Measurements from ENCODE around the gene LAMC1.
"Not testable (repeated sequence)": the region's sequence is repeated elsewhere in the genome, so short reads cannot be mapped to it uniquely, and the experiment has no call there.

The LAMC1 gene

DNA sequence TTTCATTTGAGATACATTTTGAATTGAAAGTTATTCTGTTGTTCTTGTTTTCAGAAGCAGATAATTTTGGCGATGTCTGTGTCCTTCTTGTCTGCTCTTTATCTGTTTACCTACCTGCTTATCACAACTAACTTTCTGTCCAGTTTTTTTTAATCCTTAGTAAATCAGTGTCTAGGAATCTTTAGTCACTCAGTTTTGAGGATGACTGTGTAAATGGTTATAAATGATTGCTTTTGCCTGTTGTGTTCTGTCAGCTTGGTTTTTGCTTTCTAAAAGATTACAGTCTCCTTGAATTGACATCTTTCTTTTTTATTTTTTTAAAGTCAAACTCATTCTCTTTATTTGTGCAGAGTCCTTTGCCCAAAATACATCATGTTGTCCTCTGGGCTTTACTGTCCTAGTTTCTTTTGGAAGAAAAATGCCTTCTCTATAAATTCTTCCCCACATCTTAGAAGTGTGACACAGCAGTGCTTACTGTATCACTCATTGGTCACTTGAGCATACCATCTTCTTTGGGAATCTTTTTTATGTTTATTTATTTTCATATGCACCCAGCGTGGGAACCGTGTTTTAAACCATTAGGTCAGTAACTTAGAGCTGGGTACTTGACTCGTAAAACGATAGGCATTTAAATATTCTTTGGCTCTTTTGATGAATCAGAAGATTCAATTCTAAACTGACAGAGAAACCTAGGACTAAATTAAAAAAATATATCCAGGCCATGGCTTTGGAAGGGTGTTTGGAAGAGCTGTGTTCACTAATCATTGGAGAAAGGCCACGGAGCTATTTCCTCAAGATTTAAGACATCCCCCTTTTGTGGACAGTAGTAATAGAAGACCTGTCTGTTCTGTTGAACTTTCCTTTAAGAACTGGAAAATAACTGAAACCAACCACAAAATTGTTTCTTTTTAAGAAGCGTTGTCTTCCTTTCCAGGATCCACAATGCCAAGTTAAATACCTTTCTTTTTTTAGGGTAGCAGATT lies 20.9 kb downstream of the LAMC1 start:
- DNase-seq = no peak

DNA sequence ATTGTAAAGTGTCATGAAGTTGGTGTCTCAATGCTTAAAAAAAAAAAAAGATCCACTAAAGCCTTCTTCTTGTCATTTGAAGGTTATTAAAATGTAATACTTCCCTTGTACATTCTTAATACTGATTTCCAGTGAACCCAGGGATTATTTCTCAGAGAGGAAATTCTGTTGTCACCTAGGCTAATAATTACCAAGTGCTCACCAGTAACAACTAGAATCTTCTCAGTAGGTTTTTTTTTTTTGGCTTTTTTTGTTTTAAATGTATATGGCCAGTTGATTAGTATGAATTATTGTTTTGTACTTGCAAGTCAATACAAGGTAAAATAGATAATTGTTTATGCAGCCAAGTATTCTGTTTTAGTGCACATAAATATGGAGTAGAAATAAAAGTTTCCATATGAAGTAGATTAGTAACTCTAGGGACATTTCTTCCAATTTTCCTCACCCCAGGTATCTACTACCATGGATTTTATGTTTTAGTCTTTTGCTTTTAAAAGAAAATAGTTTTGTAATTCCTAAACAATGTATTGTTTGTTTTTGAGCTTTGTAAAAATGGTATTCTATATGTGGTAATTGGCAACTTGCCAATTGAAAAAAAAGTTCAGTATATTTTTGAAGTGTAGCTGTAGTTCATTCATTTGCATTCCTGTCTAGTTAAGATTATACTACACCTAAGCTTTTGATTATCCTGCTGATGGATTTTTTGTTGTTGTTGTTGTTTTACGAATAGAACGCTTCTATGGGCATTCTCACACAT lies 21.9 kb downstream of the LAMC1 start:
- DNase-seq = no peak

DNA sequence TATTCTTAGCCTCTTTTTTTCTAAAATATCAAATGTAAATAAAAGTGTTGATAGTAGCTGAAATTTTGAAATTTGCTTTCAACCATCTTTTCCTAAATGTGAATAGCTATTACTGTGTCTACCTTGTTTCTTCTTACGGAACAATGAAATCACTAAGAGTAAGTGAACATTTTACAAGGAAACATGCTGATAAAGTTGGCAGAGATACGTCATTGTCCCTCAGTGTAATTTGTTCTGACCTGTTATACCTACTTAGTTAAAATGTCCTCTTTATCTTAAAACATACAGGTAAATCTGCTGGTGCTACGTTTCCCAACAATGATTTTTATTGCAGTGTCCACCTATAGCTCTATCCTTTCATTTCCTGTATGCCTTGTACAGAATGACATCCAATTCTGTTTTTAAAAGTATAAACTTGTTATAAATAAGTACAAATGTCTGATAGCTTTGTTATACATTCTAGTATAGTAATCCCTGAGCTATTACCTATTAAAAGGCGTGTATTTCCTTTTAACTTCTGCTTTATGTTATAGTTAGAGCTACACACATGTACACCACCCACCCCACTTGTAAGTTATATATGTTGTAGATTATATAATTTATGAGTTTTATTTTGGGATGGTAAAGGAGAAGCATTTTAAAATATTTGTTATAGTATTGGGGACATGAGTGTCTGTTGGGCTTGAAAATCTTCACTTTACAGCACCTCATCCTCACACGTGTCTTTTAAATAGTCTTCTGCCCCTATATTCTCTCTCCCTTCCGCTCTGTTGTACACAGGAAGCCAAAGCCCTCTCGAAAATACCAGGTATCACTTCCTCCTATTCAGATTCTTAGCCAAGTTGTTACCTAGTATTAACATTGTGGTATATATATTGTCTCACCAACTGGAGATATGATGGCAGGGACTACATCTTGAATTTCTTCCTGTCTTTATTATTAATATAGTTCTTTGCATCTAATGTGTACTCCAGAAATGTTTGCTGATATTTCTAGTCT lies 25.2 kb downstream of the LAMC1 start:
- DNase-seq = no peak

DNA sequence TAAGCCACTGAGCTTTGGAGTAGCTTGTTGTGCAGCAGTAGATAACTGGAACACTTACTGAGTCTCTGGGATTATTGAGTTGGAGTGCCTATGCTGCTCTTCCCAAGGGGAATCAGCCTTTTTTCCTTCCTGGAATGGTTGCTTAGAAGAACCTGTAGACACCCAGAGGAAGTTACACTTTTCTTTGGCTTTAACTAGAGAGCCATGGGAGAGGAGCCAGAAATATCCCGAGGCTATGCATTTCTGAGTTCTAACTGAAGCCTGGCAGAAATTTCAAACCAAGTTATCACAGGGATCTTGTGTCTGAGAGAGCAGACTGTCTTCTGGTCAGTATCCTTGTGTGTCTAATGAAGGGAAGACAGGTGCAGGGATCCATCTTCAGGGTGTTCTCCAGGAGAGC lies 28.3 kb downstream of the LAMC1 start:
- no peak for DNase-seq

DNA sequence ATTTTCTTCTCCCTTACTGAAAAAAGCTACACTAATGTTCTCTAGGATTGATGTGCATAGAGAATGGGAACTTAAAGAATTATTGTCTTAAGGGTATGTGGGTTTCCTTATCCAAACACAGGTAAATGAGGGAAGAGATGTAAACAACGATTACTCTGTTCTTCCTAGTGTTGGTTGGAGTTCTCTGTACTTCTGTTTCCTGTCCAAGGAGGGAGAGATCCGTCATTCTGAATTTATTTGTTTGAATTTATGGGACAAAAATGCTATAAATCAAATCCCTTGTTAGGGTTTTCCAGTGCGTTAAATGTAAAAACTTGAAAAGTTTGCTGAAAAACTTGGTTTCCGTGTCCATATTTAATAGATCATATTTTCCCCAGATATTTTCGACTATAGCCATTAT lies 29.6 kb downstream of the LAMC1 start:
- no peak for DNase-seq

DNA sequence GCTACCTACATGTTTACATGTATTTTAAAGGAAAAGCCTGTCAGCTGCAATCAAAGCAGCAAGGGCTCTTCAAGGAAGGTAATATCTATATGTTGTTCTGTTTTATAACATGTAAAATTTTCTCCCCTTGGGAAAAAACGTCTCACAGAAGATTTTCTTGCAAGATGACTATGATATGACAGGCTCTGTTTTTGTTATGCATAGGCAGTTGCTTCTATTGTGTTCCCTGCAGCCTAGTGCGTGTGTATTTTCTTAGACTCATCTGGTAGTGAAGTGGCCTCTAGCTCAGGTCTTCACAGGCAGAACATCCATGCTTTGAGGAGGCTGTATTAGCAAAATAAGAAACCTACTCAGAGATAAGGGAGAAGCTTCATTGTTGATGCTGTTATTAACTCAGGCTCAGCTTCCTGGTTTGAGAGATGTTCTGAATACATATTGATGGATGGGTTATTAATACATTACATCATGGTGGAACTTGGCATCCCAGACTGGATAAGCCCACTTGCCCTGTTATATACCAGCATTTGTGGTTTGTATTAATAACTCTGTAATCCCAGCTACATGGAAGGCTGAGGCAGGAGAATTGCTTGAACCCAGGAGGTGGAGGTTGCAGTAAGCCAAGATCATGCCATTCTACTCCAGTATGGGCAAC lies 35.8 kb downstream of the LAMC1 start:
- DNase-seq = no peak

DNA sequence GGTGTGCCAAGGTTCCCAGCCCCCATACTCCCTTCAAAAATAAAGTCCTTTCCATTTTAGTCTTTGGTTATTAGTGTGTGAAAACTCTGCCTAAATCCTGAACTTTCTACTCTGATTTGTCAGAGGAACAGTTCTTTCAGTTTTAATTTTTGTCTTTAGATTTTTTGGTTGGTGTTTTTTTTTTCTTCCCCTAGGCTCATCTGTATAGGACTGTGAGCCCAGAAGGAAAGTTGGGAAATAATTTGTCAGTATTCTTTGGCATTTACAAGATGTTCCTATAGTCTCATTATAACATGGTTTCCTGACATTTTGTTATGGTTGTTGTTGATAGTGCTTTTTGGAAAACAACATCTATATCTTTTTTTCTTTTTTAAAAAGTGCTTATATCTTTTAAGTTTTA lies 38.0 kb downstream of the LAMC1 start:
- no peak for DNase-seq

DNA sequence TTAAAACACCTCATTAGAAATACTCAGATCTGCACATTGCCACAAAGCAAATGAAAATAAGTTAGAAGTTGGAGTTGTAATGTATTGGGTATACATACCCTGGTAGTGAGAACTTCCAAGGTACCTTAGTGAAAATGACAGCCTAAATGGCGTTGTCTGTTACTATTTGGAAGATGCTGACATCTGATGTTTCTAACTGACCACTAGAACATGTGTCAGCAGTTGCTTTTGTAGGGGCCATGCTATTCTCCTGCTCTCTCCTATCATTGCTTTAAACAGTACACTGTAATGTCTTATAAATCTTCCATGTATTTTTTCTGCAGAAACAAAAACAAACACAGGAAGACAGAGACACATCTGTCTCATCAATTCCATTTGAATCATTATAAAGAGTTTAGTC lies 40.1 kb downstream of the LAMC1 start:
- no peak for DNase-seq

DNA sequence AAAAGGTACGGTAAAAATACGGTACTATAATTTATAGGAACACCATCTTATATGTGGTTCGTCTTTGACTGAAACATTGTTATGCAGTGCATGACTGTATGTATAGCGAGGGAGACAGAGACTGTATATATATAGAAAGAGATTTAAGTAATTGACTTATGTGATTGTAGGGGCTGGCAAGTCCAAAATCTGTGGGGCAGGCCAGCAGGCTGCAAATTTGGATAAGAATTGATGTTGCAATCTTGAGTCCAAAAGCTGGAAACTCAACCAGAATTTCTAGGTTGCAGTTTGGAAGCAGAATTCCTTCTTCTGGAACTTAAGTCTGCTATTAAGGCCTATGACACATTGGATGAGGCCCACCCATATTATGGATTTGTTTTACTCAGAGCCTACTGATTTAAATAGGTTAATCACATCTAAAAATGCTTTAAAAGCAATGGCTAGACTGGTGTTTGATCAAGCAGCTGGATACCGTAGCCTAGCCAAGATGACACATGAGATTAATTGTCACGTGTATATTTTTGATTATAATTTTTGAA lies 42.0 kb downstream of the LAMC1 start:
- DNase-seq = no peak

DNA sequence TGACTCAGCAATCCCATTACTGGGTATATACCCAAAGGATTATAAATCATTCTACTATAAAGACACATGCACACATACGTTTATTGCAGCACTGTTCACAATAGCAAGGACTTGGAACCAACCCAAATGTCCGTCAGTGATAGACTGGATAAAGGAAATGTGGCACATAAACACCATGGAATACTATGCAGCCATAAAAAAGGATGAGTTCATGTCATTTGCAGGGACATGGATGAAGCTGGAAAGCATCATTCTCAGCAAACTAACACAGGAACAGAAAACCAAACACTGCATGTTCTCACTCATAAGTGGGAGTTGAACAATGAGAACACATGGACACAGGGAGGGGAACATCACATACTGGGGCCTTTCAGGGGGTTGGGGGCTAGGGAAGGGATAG lies 43.2 kb downstream of the LAMC1 start:
- not testable (repeated sequence) for DNase-seq

DNA sequence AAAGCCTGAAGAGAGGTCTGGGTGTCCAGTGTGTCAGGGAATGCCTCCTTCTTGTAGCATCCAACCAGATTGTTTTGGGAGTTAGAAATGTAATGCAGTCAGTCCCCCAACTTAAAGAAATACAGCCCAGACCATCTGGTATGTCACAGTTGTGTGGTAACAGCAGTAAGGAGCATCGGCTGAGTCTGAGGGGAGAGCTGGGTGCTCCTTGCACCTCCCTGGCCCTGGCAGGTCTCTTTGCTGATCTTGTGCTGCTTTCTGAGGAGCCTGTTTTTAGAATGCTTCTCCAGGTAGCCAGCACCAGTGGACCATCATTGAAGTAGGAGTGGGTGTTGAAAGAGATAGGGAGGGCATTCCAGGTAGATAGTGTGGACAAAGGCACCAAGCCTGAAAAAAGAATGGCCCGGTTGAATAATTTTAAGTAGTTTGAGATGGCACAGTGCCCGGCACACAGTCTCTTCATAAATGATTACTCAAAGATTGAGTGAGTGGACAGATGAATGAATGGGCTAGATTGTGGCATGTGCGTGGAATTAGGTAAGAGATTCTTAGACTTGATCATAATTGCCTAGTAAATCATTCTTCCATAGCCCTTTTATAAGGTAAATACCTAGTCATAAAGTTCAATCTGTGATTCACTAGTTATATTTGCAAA lies 46.5 kb downstream of the LAMC1 start:
- no peak for DNase-seq

DNA sequence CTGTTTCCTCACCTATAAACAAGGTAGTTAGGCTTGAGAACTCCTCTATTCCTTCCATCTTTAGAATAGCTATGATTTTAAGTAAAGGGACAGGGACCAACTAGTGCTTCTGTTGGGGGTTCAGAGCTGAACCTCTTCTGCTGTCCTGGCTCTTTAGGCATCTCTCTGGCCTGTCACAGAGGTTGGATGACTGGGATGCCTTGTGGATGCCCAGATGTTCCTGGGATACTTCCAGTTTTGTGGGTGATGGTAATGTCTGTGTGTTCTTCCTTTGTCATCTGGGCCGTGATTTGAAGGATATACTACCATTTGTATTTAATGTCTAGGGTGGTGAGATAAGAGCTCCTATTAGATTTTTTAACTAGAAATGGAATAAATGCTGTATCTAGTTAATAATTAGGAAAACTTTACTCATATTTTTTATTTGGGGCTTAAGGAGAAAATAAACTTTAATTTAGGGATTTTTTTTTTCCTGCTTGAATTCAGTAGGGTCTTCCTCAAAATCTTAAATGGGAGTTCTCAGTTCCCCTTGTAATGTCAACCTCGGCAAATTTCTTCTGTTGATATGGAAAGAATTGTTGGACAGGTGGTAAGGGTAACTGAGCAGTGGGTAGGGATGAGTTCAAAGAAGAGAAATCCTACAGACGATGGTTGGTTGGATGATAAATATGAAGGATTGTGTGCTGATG lies 47.2 kb downstream of the LAMC1 start:
- DNase-seq = no peak

DNA sequence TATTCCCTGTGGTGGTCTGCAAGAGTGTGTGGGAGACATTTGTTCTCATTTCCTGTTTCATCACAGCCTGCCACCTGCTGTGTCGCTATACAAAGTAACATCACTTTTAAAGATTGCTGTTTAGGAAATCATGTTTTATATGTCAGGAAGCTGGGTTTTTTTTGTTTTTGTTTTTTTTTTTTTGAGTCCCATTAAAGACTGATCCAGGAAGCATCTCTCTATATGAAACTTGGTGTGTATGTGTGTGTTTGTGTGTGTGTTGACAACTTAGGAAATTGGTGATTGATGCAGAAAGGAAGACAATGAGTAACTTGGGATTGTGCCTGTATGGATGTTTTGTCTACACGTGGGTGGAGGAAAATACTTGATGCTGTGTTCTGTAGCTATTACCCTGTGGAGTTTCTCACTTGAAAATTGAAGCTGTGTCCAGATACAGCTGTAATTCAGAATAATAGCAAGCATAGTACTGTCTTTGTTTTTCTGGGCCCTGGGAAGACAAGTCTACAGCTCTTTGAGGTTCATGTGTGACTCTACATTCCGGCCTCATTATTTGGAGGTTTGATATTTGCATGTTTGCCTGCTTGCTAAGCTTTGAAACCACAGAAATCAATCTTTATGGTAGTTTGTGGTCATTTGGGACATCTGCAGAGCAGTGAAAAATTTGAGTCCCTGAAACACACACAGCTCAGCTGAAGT lies 47.9 kb downstream of the LAMC1 start:
- no peak for DNase-seq

DNA sequence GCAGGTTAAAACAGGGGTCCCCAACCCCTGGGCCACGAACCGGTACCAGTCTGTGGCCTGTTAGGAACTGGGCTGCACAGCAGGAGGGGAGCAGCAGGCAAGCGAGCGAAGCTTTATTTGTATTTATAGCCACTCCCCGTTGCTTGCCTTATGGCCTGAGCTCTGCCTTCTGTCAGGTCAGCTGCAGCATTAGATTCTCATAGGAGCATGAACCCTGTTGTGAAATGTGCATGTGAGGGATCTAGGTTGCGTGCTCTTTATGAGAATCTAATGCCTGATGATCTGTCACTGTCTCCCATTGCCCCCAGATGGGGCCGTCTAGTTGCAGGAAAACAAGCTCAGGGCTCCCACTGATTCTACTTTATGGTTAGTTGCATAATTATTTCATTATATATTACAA lies 49.4 kb downstream of the LAMC1 start:
- not testable (repeated sequence) for DNase-seq

DNA sequence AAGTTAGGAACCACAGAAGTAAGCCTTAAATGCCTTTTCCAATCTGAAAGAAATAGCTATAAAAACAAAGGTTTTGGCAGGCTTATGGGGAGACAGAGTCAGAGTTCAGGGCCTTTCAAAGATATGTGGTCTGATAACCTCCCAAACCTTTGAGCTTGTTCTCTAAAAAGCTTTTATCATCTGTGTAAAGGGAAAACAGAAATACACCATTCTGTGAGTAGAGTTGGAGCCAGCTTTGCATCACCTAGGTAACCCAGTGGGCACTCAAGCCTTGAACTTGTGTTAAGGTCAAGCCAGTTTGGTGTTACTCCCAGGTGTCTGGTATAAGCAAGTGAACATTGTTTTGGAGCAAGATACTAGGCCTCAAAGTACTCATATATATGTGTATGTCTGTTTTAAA lies 50.1 kb downstream of the LAMC1 start:
- no peak for DNase-seq

DNA sequence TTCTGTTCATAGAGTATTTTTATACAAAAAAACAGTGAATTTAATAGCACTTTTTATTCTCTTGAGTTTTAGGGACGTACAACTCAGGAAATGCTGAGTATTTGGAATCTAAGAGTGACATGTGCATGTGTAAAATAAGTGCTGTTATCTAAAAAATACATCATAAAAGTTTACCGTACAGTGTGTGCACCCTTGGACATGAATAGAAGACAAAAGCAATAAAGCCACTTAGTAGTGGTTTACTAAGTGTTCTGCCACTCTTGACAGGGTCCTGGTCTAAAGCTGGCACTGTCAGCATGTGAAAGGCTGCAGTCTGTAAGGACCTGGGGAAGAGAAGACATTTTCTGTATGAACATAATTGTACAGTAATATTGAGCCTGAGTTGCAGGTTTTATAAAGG lies 51.0 kb downstream of the LAMC1 start:
- no peak for DNase-seq

DNA sequence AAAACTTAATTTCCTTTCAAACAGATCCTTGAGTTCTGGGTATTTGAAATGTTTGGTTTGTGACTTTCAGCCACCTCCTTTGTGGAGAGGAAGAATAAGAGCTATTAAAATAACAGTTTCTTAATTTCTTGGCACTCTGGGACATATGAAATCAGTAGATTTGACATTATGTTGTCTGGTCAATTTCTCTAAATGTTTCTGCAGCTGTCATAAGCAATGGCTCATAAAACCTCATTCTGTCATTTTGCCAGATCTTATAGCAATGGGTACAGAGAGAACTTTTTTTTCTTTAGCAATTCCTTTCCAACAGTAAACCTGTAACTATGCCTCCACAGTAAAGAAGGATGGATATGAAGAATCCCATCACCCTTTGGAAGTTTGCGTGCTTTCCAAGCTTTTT lies 52.6 kb downstream of the LAMC1 start:
- DNase-seq = no peak

DNA sequence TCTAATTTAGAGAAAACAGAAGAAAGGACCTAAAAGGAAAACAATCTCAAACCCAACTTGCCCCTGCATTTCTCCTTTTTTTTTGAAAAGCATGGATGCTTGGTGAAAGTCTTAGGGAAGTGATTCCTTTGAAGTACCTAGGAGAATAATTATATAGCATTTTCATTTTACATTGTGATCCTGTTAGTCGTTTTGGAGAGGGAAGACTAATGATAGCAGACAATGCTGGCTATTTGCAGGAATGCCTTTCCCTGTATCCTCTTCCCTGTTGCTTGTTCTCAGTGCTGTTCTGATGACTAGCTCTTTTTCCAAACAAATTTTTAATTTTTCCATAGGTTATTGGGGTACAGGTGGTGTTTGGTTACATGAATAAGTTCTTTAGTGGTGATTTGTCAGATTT lies 53.9 kb downstream of the LAMC1 start:
- no peak for DNase-seq

DNA sequence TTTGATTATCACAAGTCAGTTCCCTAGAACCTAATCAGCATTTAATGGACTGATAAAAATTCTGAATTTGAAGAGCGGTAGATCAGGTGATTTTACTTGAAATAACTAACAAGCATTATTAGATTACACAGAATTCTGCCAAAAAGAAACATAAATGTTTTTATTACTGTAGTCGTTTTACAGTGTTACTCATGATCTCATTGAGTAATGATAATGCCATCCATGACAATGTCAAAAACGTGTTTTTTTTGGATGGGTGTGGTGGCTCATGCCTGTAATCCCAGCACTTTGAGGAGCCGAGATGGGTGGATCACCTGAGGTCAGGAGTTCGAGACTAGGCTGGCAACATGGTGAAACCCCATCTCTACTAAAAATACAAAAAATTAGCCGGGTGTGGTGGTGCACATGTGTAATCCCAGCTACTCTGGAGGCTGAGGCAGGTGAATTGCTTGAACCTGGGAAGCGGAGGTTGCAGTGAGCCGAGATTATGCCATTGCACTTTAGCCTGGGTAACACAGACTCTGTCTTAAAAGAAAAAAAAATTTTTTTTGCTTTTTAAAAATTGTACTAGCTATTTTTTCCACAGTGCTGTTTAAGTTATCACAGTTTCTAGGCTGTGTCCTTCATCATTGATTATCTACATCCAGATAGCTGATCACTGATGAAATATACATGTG lies 56.6 kb downstream of the LAMC1 start:
- DNase-seq = no peak
